GM12872 (cell line): ENCODE data around the gene MYH9.

Source experiments
- TF ChIP-seq, protein P1 (sequence below): IDR thresholded peaks from 3 replicates; pipeline ENCODE4 v1.5.1; 2011; ENCODE audit warnings: low read depth, mild to moderate bottlenecking, low read length, moderate library complexity; ENCODE audit not compliant: insufficient read depth

Gene MYH9

DNA sequence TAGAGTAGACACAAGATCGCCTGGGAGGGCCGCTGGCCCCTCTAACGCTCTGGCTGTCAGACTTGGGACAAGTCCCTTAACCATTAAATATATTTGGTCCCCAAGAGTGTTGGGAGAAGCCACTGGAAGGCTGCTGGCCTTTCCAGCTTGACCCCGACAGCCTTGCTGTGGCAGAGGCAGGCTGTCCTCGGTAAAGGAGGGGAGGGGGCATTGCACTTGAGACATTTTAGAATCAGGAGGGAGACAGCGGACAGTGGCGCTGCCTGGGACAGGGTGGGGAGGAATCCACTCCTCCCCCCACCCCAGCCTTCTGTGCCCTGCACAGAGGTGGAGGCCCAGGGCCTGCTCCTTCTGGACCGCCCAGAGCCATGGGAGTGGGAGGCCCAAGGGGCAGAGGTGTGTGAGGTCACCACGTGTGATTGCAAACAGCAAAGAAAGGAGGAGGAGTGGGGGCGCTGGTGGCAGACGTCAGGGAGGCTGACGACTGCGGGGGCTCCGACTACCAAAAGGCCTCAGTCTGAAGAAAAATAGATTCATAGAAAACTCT lies 105.9 kb downstream of the MYH9 start:
- TF ChIP-seq, protein P1, sequence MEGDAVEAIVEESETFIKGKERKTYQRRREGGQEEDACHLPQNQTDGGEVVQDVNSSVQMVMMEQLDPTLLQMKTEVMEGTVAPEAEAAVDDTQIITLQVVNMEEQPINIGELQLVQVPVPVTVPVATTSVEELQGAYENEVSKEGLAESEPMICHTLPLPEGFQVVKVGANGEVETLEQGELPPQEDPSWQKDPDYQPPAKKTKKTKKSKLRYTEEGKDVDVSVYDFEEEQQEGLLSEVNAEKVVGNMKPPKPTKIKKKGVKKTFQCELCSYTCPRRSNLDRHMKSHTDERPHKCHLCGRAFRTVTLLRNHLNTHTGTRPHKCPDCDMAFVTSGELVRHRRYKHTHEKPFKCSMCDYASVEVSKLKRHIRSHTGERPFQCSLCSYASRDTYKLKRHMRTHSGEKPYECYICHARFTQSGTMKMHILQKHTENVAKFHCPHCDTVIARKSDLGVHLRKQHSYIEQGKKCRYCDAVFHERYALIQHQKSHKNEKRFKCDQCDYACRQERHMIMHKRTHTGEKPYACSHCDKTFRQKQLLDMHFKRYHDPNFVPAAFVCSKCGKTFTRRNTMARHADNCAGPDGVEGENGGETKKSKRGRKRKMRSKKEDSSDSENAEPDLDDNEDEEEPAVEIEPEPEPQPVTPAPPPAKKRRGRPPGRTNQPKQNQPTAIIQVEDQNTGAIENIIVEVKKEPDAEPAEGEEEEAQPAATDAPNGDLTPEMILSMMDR: no peak

DNA sequence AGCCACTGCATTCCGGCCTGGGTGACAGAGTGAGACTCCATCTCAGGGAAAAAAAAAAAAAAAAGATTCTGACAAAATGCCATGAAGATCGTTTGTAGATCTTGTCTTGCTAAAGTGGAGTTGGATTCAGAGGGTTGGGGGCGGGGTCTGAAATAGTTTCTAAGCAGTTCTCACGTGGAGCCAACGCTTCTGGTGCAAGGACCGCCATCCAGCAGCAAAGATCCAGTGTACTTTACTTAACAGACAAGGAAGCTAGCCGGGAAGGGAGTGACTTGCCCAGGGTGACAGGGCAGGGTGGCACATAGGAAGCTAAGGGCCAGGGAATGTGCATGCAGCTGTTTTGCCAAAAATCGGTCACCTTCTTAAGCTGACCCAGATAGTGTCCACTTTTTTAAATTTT lies 107.4 kb downstream of the MYH9 start:
- TF ChIP-seq, protein P1: no peak

- TF ChIP-seq, protein P1: no peak
Measured at GRCh38 chr22:36279219-36279666, 108.5 kb downstream of the MYH9 start.

GRCh38 chr22:36277482-36278291 lies 110.1 kb downstream of the MYH9 start:
- TF ChIP-seq, protein P1: peak; percentile 94

GRCh38 chr22:36274531-36274930 lies 113.2 kb downstream of the MYH9 start:
- TF ChIP-seq, protein P1: no peak

DNA sequence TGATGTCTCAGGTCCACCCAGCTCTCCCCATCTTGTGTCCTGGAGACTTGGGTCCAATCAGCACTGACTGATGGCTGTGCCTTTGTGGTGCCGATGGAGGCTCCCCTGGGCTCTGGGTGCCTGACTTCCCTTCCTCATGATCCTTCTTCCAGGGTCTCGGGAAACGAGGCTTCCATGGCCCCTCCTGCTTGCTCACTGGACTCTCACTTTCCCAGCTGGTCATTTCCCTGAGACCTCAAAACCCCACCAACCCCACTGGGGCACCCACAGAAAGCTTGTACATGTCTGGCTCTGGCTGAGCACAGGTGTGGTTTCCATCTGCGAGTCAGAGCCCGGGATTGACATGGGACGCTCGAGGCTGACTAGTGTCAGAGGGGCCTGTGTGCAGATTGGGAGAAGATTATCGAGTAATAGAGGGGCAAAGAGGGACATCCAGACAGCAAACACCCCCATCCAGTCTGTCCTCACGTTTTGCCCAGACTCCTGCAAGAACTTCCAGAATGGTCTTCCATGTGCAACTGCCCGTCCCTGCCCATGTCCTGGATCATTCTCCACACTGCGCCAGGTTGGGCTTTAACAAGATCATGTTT lies 119.8 kb downstream of the MYH9 start:
- TF ChIP-seq, protein P1: no peak

GRCh38 chr22:36267058-36267457 lies 120.7 kb downstream of the MYH9 start:
- TF ChIP-seq, protein P1: no peak
